OCI-LY3 (cell line): Measurements from ENCODE around the gene SPA17.

Experiments
- CTCF ChIP-seq: fragments of 200-600, 300-600 bp; sonication (generic); IDR thresholded peaks from 2 replicates; pipeline ENCODE4 v1.5.1; 2014; ENCODE audit warnings: antibody characterized with exemption, low read length, low read depth
- EZH2phosphoT487 ChIP-seq: fragments of 200-600 bp; shearing (Covaris generic); IDR thresholded peaks from 2 replicates; pipeline ENCODE4 v1.6.1; 2018; ENCODE audit warnings: antibody characterized with exemption, mixed run types, low read depth

- TF ChIP-seq CTCF (no peak), EZH2phosphoT487 (no peak)
These were observed 58.5 kb downstream of the SPA17 start for GRCh38 chr11:124732230-124732629.
